ENCODE measurements around the gene CLK3. TPM values are rescaled to one million over a fixed set of nuclear protein-coding genes. Genes with fewer than 3 reads are reported as not detected.

Gene CLK3
- total and polyA plus RNA-seq, 2 of the 8 experiments (the other 6 are each of a cell fraction or from before 2014, with no cell fraction given) = 43.5 to 67.3 TPM

DNA sequence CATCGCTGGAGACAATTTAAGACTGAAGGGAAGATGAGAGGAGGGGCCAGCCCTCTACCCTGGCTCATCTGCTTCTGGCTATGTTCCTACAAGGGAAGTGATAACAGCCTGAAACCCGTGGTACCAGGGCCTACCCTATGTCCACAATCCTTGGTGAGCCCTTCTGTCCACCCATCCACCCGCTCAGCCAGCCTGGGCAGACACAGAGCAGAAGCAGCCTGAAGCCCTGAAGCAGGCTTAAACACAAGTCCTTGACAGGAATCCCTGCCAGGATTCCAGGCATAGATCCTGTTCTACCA, 15.4 kb downstream of the CLK3 start:
- Histone ChIP-seq H3K27ac (ENCODE audit: low read depth, low read length) (no peak overlapping the region), H3K79me2 (ENCODE audit: control insufficient read depth in 1 of 2, insufficient read depth in 2 of 2, low read length in 2 of 2) (no peaks in the 10 kb centered on the region), H3K23me2 (ENCODE audit: low read depth, low read length) (no peaks in the 10 kb centered on the region), H2BK12ac (ENCODE audit: low read depth, low read length) (no peak overlapping the region), H4K91ac (replicated peaks; ENCODE audit: insufficient read length, low read length) (no peak overlapping the region), H3K14ac (ENCODE audit: insufficient read length) (no peak overlapping the region), H3K4ac (replicated peaks; ENCODE audit: insufficient read length, low read depth, low read length) (no peak overlapping the region), H3K23ac (ENCODE audit: insufficient read length) (no peak overlapping the region), H2BK120ac (replicated peaks; ENCODE audit: low read depth, low read length) (no peak overlapping the region), H3K79me1 (ENCODE audit: low read depth, low read length) (no peaks in the 10 kb centered on the region; the same call in 1 of the 2 replicates), H3K27me3 (replicated peaks in 1 of 4; ENCODE audit: control insufficient read depth in 3 of 4, extremely low read depth in 1 of 4, insufficient read depth in 3 of 4, low read length in 3 of 4) (no peaks in the 10 kb centered on the region), H3K9ac (replicated peaks in 1 of 4; ENCODE audit: extremely low read depth in 1 of 4, low read depth in 3 of 4, low read length in 3 of 4) (no peak overlapping the region), H4K20me1 (replicated peaks in 1 of 2; ENCODE audit: control insufficient read depth in 1 of 2, insufficient read depth in 2 of 2, low read length in 2 of 2) (peaks cover 9 to 33% of the 10 kb centered on the region in 2 experiments), H3K9me3 (ENCODE audit: insufficient read depth in 2 of 2, low read depth in 1 of 2, low read length in 1 of 2) (no peaks in the 10 kb centered on the region), H2BK15ac (ENCODE audit: low read length) (no peak overlapping the region), H3K18ac (ENCODE audit: extremely low read depth, low read length) (no peak overlapping the region), H2AK5ac (ENCODE audit: low read depth, low read length) (no peak overlapping the region), H4K8ac (ENCODE audit: extremely low read depth, insufficient read depth, low read length) (no peak overlapping the region), H4K5ac (ENCODE audit: insufficient read length, low read depth, low read length) (no peak overlapping the region), H2AFZ (ENCODE audit: low read length) (no peak overlapping the region), H2BK20ac (ENCODE audit: low read length) (no peak overlapping the region), H3K4me3 (ENCODE audit: extremely low read depth in 1 of 4, insufficient read depth in 2 of 4, low read depth in 3 of 4, low read length in 4 of 4) (no peak overlapping the region), H3K4me2 (ENCODE audit: insufficient read depth in 1 of 2, low read depth in 2 of 2, low read length in 2 of 2) (no peak overlapping the region), H3K56ac (replicated peaks; ENCODE audit: insufficient read length, low read depth, low read length) (no peak overlapping the region), H3K4me1 (replicated peaks in 1 of 4; ENCODE audit: control insufficient read depth in 3 of 4, insufficient read depth in 4 of 4, low read length in 3 of 4) (no peaks in the 10 kb centered on the region), H3K36me3 (ENCODE audit: control insufficient read depth in 2 of 4, insufficient read depth in 4 of 4, low read length in 3 of 4) (peaks cover 31 to 51% (median 35%) of the 10 kb centered on the region in 4 experiments), H2BK5ac (ENCODE audit: low read depth, low read length) (no peak overlapping the region)
- ChIA-PET POLR2A (ENCODE audit: partially characterized antibody) (interaction anchor here (0.8 to 8.4 kb wide), 5 partner anchors 9 to 152 kb away, joined by 3 to 81 read pairs (median 7); partner anchors contain the start of gene CLK3), CTCF (ENCODE audit: partially characterized antibody) (interaction anchor here (0.8 to 37.5 kb wide), 25 partner anchors 8 to 271 kb away, joined by 3 to 1439 read pairs (median 6); partner anchors contain the start of genes CLK3, CSK, CYP1A1 and CYP1A2)
- FAIRE-seq = no peak
- no peak for DNase-seq (ENCODE audit: low read depth in 1 of 2, low spot score in 2 of 2)
- 100% methylated on average over 3 of the region's 3 CpGs; no CpG with 5 or more reads in 1 of the 2 experiments for WGBS, 2 experiments (ENCODE audit: extremely low coverage in 1 of 2, insufficient coverage in 1 of 2, insufficient read length in 1 of 2, insufficient replicate concordance in 2 of 2, low coverage in 1 of 2, low lambda C conversion rate in 2 of 2, missing lambda C conversion rate in 1 of 2)
- no peak for TF ChIP-seq SP1 (IDR thresholded peaks at IDR 0.05; ENCODE audit: low read depth, low read length)
- TF ChIP-seq BACH1 (IDR thresholded peaks at IDR 0.05; ENCODE audit: low read length) = no peak
- no peak for TF ChIP-seq GABPA (IDR thresholded peaks at IDR 0.05; ENCODE audit: borderline replicate concordance, insufficient read depth, low read length)
- TF ChIP-seq SIRT6 (IDR thresholded peaks at IDR 0.05; ENCODE audit: low read length) = no peak
- no peak for TF ChIP-seq POLR2A (IDR thresholded peaks at IDR 0.05; ENCODE audit: control extremely low read depth in 1 of 2, low read depth in 2 of 2, low read length in 2 of 2)
- TF ChIP-seq BCL11A (IDR thresholded peaks at IDR 0.05; ENCODE audit: low read depth in 2 of 2, low read length in 2 of 2) = no peak

Measured in H1 (cell line).